HepG2 (cell line): ENCODE results near the gene HOXC11. TPM values are rescaled to one million over a fixed set of nuclear protein-coding genes. Genes with fewer than 3 reads are reported as not detected.

Experiments
- ATAC-seq: fragments of 200-7000 bp; cut with Tn5 transposase; 3 replicates; pipeline ENCODE4 v1.9.1; 2020; ENCODE audit warnings: mild to moderate bottlenecking, moderate library complexity
- BruUV-seq: library from RNA; stranded (reverse); fragments of 400-500 nt; replicated peaks from 2 replicates; lab custom pipeline; 2021; lab: Mats Ljungman, UMichigan
- CTCF ChIA-PET: fragments of 300-600 bp; formaldehyde crosslinking; extraction: SDS; loops from one replicate; lab custom pipeline; 2021; ENCODE audit warnings: low total read pairs, inconsistent platforms, low intra/inter-chr PET ratio; lab: Yijun Ruan, JAX
- POLR2A ChIA-PET: fragments of 350-600 bp; sonication (Branson Sonifier 250); formaldehyde crosslinking; loops from one replicate; lab custom pipeline; 2020; ENCODE audit warnings: antibody characterized with exemption, inconsistent platforms; lab: Yijun Ruan, JAX
- DNase-seq: peaks from one replicate; pipeline ENCODE4 v3.0.0-alpha.2; 2015; ENCODE audit warnings: low spot score
- FAIRE-seq: peaks from 3 replicates; lab custom pipeline; 2011; peaks lifted over from hg19 to GRCh38; lab: Jason Lieb, UNC
- H2AFZ ChIP-seq: one replicate; pipeline ENCODE4 v1.6.1; 2011; ENCODE audit warnings: low read length, inconsistent platforms
- H3K27ac ChIP-seq: fragments of 300-600 bp; 3 replicates; pipeline ENCODE4 v1.8.0; 2011; ENCODE audit warnings: mixed run types, mild to moderate bottlenecking, mixed read lengths, low read length, inconsistent platforms; ENCODE audit not compliant: insufficient read depth; ENCODE audit errors: extremely low read length
- H3K27me3 ChIP-seq, 2 experiments: fragments of 200-600 bp in 1 of 2; 2 replicates in 1 of 2; 3 replicates in 1 of 2; pipeline versions ENCODE4 v1.6.0 to v1.8.0; 2011; ENCODE audit warnings: low read length in 2 of 2, mild to moderate bottlenecking in 2 of 2, moderate library complexity in 2 of 2, inconsistent platforms in 1 of 2; ENCODE audit not compliant: insufficient read depth in 2 of 2, control insufficient read depth in 1 of 2
- H3K36me3 ChIP-seq, 2 experiments: fragments of 200-600 bp in 1 of 2; replicated peaks in 1 of 2; 2 replicates in 1 of 2; 3 replicates in 1 of 2; pipeline versions ENCODE4 v1.5.1 to v1.8.0; 2011; ENCODE audit warnings: low read length in 2 of 2, inconsistent platforms in 1 of 2; ENCODE audit not compliant: insufficient read depth in 2 of 2, control insufficient read depth in 1 of 2
- H3K4me1 ChIP-seq: 2 replicates; pipeline ENCODE4 v1.5.1; 2012; ENCODE audit warnings: low read length, inconsistent platforms; ENCODE audit not compliant: insufficient read depth
- H3K4me2 ChIP-seq: 2 replicates; pipeline ENCODE4 v1.6.0; 2011; ENCODE audit warnings: low read depth, low read length, inconsistent platforms
- H3K4me3 ChIP-seq, 3 experiments: fragments of 200-600 bp in 1 of 3; sonication (generic), shearing (Covaris generic) in 1 of 3; replicated peaks in 1 of 3; 2 replicates each; pipeline ENCODE4 v1.5.1; 2011 to 2016; ENCODE audit warnings: low read length in 3 of 3, inconsistent platforms in 2 of 3, low read depth in 2 of 3, mild to moderate bottlenecking in 2 of 3, control low read depth in 1 of 3, mixed read lengths in 1 of 3; ENCODE audit not compliant: insufficient read depth in 1 of 3
- H3K79me2 ChIP-seq: one replicate; pipeline ENCODE4 v1.6.1; 2011; ENCODE audit warnings: low read length, inconsistent platforms; ENCODE audit not compliant: insufficient read depth
- H3K9ac ChIP-seq: 2 replicates; pipeline ENCODE4 v1.6.0; 2011; ENCODE audit warnings: mild to moderate bottlenecking, low read depth, low read length, inconsistent platforms; ENCODE audit not compliant: insufficient read depth
- H3K9me3 ChIP-seq: 2 replicates; pipeline ENCODE4 v1.5.1; 2012; ENCODE audit warnings: mild to moderate bottlenecking, low read length
- H4K20me1 ChIP-seq: 2 replicates; pipeline ENCODE4 v1.6.0; 2011; ENCODE audit warnings: inconsistent platforms, mild to moderate bottlenecking, low read length, moderate library complexity; ENCODE audit not compliant: insufficient read depth
- HNRNPK ChIP-seq: fragments of 200-400 bp; formaldehyde crosslinking; IDR thresholded peaks from 2 replicates; pipeline ENCODE4 v1.6.1; 2018; ENCODE audit warnings: low read length, low read depth, moderate library complexity, mild to moderate bottlenecking; ENCODE audit not compliant: poor library complexity, severe bottlenecking
- KDM5B ChIP-seq: sonication (generic); formaldehyde crosslinking; IDR thresholded peaks from 2 replicates; pipeline ENCODE4 v1.4.0; 2020; ENCODE audit warnings: missing genetic modification reagents, mild to moderate bottlenecking, borderline replicate concordance
- ZNF468 ChIP-seq: sonication (generic); formaldehyde crosslinking; IDR thresholded peaks from 2 replicates; pipeline ENCODE4 v1.8.0; 2022; ENCODE audit warnings: mild to moderate bottlenecking, moderate library complexity, missing genetic modification reagents
- WGBS: methylation state at CpG from one replicate; pipeline ENCODE4 v1.1.6; 2017; ENCODE audit warnings: low lambda C conversion rate; 5-methylcytosine and 5-hydroxymethylcytosine counted together
- in situ Hi-C: cut with HindIII; loops from 2 replicates; pipeline ENCODE4 v1.10.0; 2017; ENCODE audit warnings: low pct_unique_long_range_greater_than_20kb; ENCODE audit not compliant: extremely low pct_ligation_motif_present
- intact Hi-C: fragments of 100-400 bp; cut with micrococcal nuclease; formaldehyde crosslinking; loops from one replicate; pipeline ENCODE4 v1.10.0; 2022; ENCODE audit not compliant: unreplicated experiment
- polyA plus RNA-seq, 8 experiments: library from polyadenylated mRNA; depleted of rRNA in 3 of 8; stranded (reverse) in 7 of 8; unstranded in 1 of 8; fragments of >200 nt; fragmentation: Illumina TruSeq in 4 of 8; extraction: Trizol in 4 of 8; gene quantifications; 2 replicates each; pipeline versions ENCODE4 v1.2.1 to v1.2.3, GENCODE V29; 2011 to 2016; ENCODE audit warnings: low read depth in 4 of 8, missing spikeins in 1 of 8, mixed read lengths in 1 of 8; ENCODE audit not compliant: insufficient read depth in 1 of 8
- total RNA-seq, 5 experiments: library from RNA; depleted of rRNA; stranded (reverse); fragments of >200 nt; fragmentation: Illumina TruSeq; extraction: Trizol; gene quantifications; 2 replicates each; pipeline ENCODE4 v1.2.3, GENCODE V29; 2016; ENCODE audit warnings: low read depth in 1 of 5

Gene HOXC11
- total and polyA plus RNA-seq, 2 of the 13 experiments (the other 11 are each of a cell fraction or from before 2014, with no cell fraction given), result not detected

DNA sequence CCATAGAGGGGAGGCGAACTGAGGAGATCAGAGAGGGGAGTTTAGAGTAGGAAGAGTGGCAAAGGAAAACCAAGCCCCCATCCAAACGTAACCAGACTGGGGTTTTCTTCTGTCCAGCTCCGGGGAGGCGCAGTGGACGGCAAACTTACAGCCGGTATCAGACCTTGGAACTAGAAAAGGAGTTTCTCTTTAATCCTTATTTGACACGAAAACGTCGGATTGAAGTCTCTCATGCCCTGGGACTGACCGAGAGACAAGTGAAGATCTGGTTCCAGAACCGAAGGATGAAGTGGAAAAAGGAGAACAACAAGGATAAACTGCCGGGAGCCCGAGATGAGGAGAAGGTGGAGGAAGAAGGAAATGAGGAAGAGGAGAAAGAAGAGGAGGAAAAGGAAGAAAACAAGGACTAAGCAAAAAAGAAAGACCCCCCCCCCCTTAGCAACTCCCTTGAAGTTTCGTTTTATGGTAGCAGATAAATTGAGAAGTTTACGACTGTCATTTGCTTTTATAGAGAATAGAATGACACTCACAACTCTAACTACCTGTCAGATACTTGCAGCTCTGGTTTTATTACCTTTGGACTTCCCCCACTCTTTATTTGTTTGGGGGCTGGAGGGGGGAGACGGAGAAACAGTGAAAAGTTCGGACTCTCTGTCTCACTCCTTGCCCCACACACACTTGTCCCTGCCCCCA lies 38.2 kb downstream of the HOXC11 start:
- peaks cover 23 to 89% of the 10 kb centered on the region in 2 experiments for H3K27me3 ChIP-seq
- H4K20me1 ChIP-seq, result no peaks in the 10 kb centered on the region
- H3K4me1 ChIP-seq, result peaks cover 24% of the 10 kb centered on the region
- H3K9me3 ChIP-seq, result no peaks in the 10 kb centered on the region
- DNase-seq, result no peak
- BruUV-seq, result no TSS peak
- no peaks in the 10 kb centered on the region for H3K36me3 ChIP-seq
- no peak overlapping the region for H3K27ac ChIP-seq
- no peaks in the 10 kb centered on the region for H3K79me2 ChIP-seq
- FAIRE-seq, result no peak
- POLR2A ChIA-PET, result no interaction called here
- ATAC-seq, result no peak
- no peak overlapping the region for H2AFZ ChIP-seq
- H3K4me2 ChIP-seq, result no peak overlapping the region; the same call in 1 of the 2 replicates
- H3K9ac ChIP-seq, result no peak overlapping the region
- WGBS, result 6% methylated on average over 17 of the region's 17 CpGs
- CTCF ChIA-PET, result interaction anchor here (1.3 kb wide), 1 partner anchor 190 kb away, joined by 4 read pairs; no protein-coding TSS in a partner anchor
- TF ChIP-seq ZNF468, result no peak
- intact Hi-C loops, result no loop called here
- in situ Hi-C loops, result loop anchor here (10.0 kb wide), 1 partner anchor 354 kb away; the partner anchor contains the start of gene GPR84
- no peak overlapping the region for H3K4me3 ChIP-seq

GRCh38 chr12:54011665-54012532 lies 39.0 kb downstream of the HOXC11 start:
- H3K9ac ChIP-seq, result no peak overlapping the region
- BruUV-seq, result no TSS peak
- peaks cover 16% of the 10 kb centered on the region for H3K4me1 ChIP-seq
- no peaks in the 10 kb centered on the region for H3K36me3 ChIP-seq
- FAIRE-seq, result no peak
- 17% methylated on average over 14 of the region's 14 CpGs for WGBS
- ATAC-seq, result no peak
- no peak overlapping the region for H3K27ac ChIP-seq
- no peaks in the 10 kb centered on the region for H4K20me1 ChIP-seq
- H2AFZ ChIP-seq, result no peak overlapping the region
- POLR2A ChIA-PET, result no interaction called here
- H3K4me2 ChIP-seq, result no peak overlapping the region; the same call in 1 of the 2 replicates
- CTCF ChIA-PET, result no interaction called here
- no peak overlapping the region for H3K4me3 ChIP-seq
- no peak for DNase-seq
- no peaks in the 10 kb centered on the region for H3K9me3 ChIP-seq
- in situ Hi-C loops, result loop anchor here (10.0 kb wide), 1 partner anchor 353 kb away; the partner anchor contains the start of gene GPR84
- intact Hi-C loops, result no loop called here
- no peaks in the 10 kb centered on the region for H3K79me2 ChIP-seq
- TF ChIP-seq KDM5B (CRISPR knock-in tag) (no peak), HNRNPK (peak; percentile 41)
- H3K27me3 ChIP-seq, result peaks cover 21 to 84% of the 10 kb centered on the region in 2 experiments
